Liver (tissue), 9 donors: Measurements from ENCODE around the gene ZCCHC17. TPM values are rescaled to one million over a fixed set of nuclear protein-coding genes. Genes with fewer than 3 reads are reported as not detected.

Source experiments
- DNase-seq: peaks from one replicate; pipeline ENCODE4 v3.0.0-alpha.2; 2017; ENCODE audit warnings: low spot score
- H3K27ac ChIP-seq, 2 donors: one replicate each; pipeline ENCODE4 v1.7.0; 2013; ENCODE audit warnings: inconsistent platforms in 2 of 2, low read length in 2 of 2, control low read depth in 1 of 2, low read depth in 1 of 2, mild to moderate bottlenecking in 1 of 2
- H3K27me3 ChIP-seq, 4 donors: one replicate each; pipeline versions ENCODE4 v1.6.1 to v1.7.0; 2013; ENCODE audit warnings: low read length in 3 of 4, inconsistent platforms in 1 of 4, mild to moderate bottlenecking in 1 of 4, moderate library complexity in 1 of 4; ENCODE audit not compliant: control insufficient read depth in 4 of 4, insufficient read depth in 4 of 4
- H3K36me3 ChIP-seq, 4 donors: one replicate each; pipeline versions ENCODE4 v1.6.1 to v1.7.0; 2013; ENCODE audit warnings: low read length in 3 of 4, mild to moderate bottlenecking in 3 of 4, low read depth in 1 of 4, moderate library complexity in 1 of 4; ENCODE audit not compliant: control insufficient read depth in 4 of 4, insufficient read depth in 3 of 4
- H3K4me1 ChIP-seq, 4 donors: one replicate each; pipeline versions ENCODE4 v1.6.1 to v1.7.0; 2013; ENCODE audit warnings: low read length in 3 of 4, mild to moderate bottlenecking in 3 of 4, moderate library complexity in 1 of 4; ENCODE audit not compliant: control insufficient read depth in 4 of 4, insufficient read depth in 4 of 4
- H3K4me3 ChIP-seq, 3 donors: one replicate each; pipeline versions ENCODE4 v1.6.1 to v1.7.0; 2013; ENCODE audit warnings: low read length in 3 of 3, control low read depth in 1 of 3, low read depth in 1 of 3, mild to moderate bottlenecking in 1 of 3
- H3K9ac ChIP-seq, 2 donors: one replicate each; pipeline ENCODE4 v1.7.0; 2013; ENCODE audit warnings: low read length in 2 of 2, mild to moderate bottlenecking in 2 of 2, moderate library complexity in 2 of 2, control low read depth in 1 of 2, low read depth in 1 of 2
- H3K9me3 ChIP-seq, 4 donors: one replicate each; pipeline versions ENCODE4 v1.6.1 to v1.7.0; 2013; ENCODE audit warnings: low read length in 3 of 4; ENCODE audit not compliant: control insufficient read depth in 4 of 4
- EGR1 ChIP-seq, 2 donors: IDR thresholded peaks; 2 replicates each; pipeline ENCODE4 v1.6.1; 2016 to 2018; ENCODE audit warnings: antibody characterized with exemption in 2 of 2, low read depth in 2 of 2
- FOXA1 ChIP-seq: IDR thresholded peaks from 2 replicates; pipeline ENCODE4 v1.6.1; 2016; ENCODE audit warnings: antibody characterized with exemption
- FOXA2 ChIP-seq: IDR thresholded peaks from 2 replicates; pipeline ENCODE4 v1.6.1; 2016; ENCODE audit warnings: antibody characterized with exemption
- GABPA ChIP-seq, 2 donors: IDR thresholded peaks in 1 of 2; conservative IDR thresholded peaks in 1 of 2; 2 replicates each; pipeline ENCODE4 v1.6.1; 2016; ENCODE audit warnings: antibody characterized with exemption in 2 of 2, mild to moderate bottlenecking in 1 of 2, moderate library complexity in 1 of 2
- HNF4A ChIP-seq, 2 donors: conservative IDR thresholded peaks; 2 replicates each; pipeline ENCODE4 v1.6.1; 2016; ENCODE audit warnings: antibody characterized with exemption in 2 of 2, mild to moderate bottlenecking in 2 of 2
- HNF4G ChIP-seq: IDR thresholded peaks from 2 replicates; pipeline ENCODE4 v1.6.1; 2016; ENCODE audit warnings: antibody characterized with exemption
- JUND ChIP-seq, 2 donors: IDR thresholded peaks; 2 replicates each; pipeline ENCODE4 v1.6.1; 2016; ENCODE audit warnings: antibody characterized with exemption in 2 of 2
- NR2F2 ChIP-seq: IDR thresholded peaks from 2 replicates; pipeline ENCODE4 v1.6.1; 2016; ENCODE audit warnings: antibody characterized with exemption
- RAD21 ChIP-seq, 2 donors: IDR thresholded peaks; 2 replicates each; pipeline ENCODE4 v1.6.1; 2016; ENCODE audit warnings: antibody characterized with exemption in 2 of 2, mild to moderate bottlenecking in 2 of 2
- RXRA ChIP-seq, 2 donors: IDR thresholded peaks; 2 replicates each; pipeline ENCODE4 v1.6.1; 2017 to 2018; ENCODE audit warnings: antibody characterized with exemption in 2 of 2, mild to moderate bottlenecking in 1 of 2
- SP1 ChIP-seq: IDR thresholded peaks from 2 replicates; pipeline ENCODE4 v1.6.1; 2018; ENCODE audit warnings: antibody characterized with exemption, mild to moderate bottlenecking
- TAF1 ChIP-seq: conservative IDR thresholded peaks from 2 replicates; pipeline ENCODE4 v1.6.1; 2016; ENCODE audit warnings: antibody characterized with exemption, mild to moderate bottlenecking
- YY1 ChIP-seq: IDR thresholded peaks from 2 replicates; pipeline ENCODE4 v1.6.1; 2016; ENCODE audit warnings: antibody characterized with exemption, mild to moderate bottlenecking
- WGBS: extraction: QIAGEN DNeasy Blood & Tissue Kit; methylation state at CpG from one replicate; pipeline ENCODE4 v1.1.7; 2013; 5-methylcytosine and 5-hydroxymethylcytosine counted together
- polyA plus RNA-seq, 2 donors: library from polyadenylated mRNA; stranded (reverse) in 1 of 2; unstranded in 1 of 2; fragments of 200-250 nt in 1 of 2; fragments of >200 nt in 1 of 2; fragmentation: Nextera tagmentation in 1 of 2; extraction: Ambion mirVana in 1 of 2; gene quantifications; one replicate each; pipeline versions ENCODE4 v1.2.1 to v1.2.3, GENCODE V29; 2013 to 2015
- total RNA-seq, 2 donors: library from RNA; depleted of rRNA; stranded (reverse); fragments of >200 nt; gene quantifications; one replicate each; pipeline ENCODE4 v1.2.3, GENCODE V29; 2014
- TF ChIP-seq, protein P1 (sequence below): IDR thresholded peaks from 2 replicates; pipeline ENCODE4 v1.6.1; 2016; ENCODE audit warnings: antibody characterized with exemption, mild to moderate bottlenecking
- TF ChIP-seq, protein P2 (sequence below): IDR thresholded peaks from 2 replicates; pipeline ENCODE4 v1.6.1; 2016; ENCODE audit warnings: antibody characterized with exemption
- TF ChIP-seq, protein P3 (sequence below): IDR thresholded peaks from 2 replicates; pipeline ENCODE4 v1.6.1; 2016; ENCODE audit warnings: antibody characterized with exemption
- TF ChIP-seq, protein P4 (sequence below): IDR thresholded peaks from 2 replicates; pipeline ENCODE4 v1.6.1; 2016; ENCODE audit warnings: antibody characterized with exemption
- TF ChIP-seq, protein P5 (sequence below): fragments of 150-350 bp; IDR thresholded peaks from 2 replicates; pipeline ENCODE4 v1.5.1; 2017; ENCODE audit warnings: improper control_type of control experiment, low read depth, low read length; ENCODE audit not compliant: missing input control
- donor health status: healthy.
- donor health status: healthy.
- donor health status: healthy.
- donor health status: healthy.
- donor health status: healthy.

ZCCHC17 gene
- total and polyA plus RNA-seq, 4 donors: 7.4 to 15.1 (median 9.2) TPM

DNA sequence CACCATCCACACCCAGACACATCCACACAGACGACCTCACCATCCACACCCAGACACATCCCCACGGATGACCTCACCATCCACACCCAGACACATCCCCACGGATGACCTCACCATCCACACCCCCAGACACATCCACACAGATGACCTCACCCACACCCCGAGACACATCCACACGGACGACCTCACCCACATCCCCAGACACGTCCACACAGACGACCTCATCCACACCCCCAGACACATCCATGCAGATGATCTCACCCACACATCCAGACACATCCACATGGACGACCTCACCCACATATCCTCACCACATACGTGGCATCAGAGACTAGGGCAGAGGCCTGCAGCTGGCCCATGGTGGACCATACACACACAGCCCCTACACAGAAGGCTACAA lies 90.8 kb downstream of the ZCCHC17 start:
- H3K4me3 ChIP-seq: no peak overlapping the region
- 80% methylated on average over 10 of the region's 10 CpGs for WGBS
- H3K9me3 ChIP-seq: no peaks in the 10 kb centered on the region
- TF ChIP-seq RXRA (IDR thresholded peaks at IDR 0.05): no peak
- TF ChIP-seq GABPA (IDR thresholded peaks at IDR 0.05 in 1 of 2, conservative IDR thresholded peaks at IDR 0.05 in 1 of 2): no peak
- no peak overlapping the region for H3K27ac ChIP-seq
- H3K36me3 ChIP-seq: no peaks in the 10 kb centered on the region
- H3K4me1 ChIP-seq: no peaks in the 10 kb centered on the region
- no peak for DNase-seq
- no peaks in the 10 kb centered on the region for H3K27me3 ChIP-seq
- no peak overlapping the region for H3K9ac ChIP-seq

DNA sequence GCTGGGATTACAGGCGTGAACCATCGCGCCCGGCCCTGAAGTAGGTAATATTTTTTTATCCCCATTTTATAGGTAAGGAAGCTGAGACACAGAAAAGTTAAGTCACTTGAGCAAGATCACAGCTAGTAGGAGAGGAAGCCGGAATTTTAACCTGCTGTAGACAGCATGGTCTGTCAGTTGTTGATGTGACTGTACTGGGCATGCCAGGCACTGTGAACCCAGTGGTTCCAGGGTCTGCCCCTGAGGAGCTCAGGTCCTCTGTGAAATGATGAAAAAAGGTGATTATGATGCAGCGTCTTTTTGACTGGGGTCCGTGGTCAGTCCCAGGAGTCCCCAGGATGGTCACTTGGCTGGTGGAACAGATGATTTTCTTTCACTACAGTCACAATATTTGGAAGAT lies 92.8 kb downstream of the ZCCHC17 start:
- Histone ChIP-seq H3K9me3 (no peaks in the 10 kb centered on the region), H3K27ac (no peak overlapping the region), H3K36me3 (no peaks in the 10 kb centered on the region), H3K4me3 (no peak overlapping the region), H3K27me3 (no peaks in the 10 kb centered on the region), H3K4me1 (peaks cover 0 to 4% (median 1%) of the 10 kb centered on the region in 4 donors), H3K9ac (no peak overlapping the region)
- DNase-seq: no peak
- no peak for TF ChIP-seq TAF1
- no peak for TF ChIP-seq RXRA (IDR thresholded peaks at IDR 0.05)
- TF ChIP-seq NR2F2: no peak
- no peak for TF ChIP-seq RAD21 (IDR thresholded peaks at IDR 0.05)
- TF ChIP-seq GABPA (IDR thresholded peaks at IDR 0.05 in 1 of 2, conservative IDR thresholded peaks at IDR 0.05 in 1 of 2): no peak
- TF ChIP-seq, protein P1, sequence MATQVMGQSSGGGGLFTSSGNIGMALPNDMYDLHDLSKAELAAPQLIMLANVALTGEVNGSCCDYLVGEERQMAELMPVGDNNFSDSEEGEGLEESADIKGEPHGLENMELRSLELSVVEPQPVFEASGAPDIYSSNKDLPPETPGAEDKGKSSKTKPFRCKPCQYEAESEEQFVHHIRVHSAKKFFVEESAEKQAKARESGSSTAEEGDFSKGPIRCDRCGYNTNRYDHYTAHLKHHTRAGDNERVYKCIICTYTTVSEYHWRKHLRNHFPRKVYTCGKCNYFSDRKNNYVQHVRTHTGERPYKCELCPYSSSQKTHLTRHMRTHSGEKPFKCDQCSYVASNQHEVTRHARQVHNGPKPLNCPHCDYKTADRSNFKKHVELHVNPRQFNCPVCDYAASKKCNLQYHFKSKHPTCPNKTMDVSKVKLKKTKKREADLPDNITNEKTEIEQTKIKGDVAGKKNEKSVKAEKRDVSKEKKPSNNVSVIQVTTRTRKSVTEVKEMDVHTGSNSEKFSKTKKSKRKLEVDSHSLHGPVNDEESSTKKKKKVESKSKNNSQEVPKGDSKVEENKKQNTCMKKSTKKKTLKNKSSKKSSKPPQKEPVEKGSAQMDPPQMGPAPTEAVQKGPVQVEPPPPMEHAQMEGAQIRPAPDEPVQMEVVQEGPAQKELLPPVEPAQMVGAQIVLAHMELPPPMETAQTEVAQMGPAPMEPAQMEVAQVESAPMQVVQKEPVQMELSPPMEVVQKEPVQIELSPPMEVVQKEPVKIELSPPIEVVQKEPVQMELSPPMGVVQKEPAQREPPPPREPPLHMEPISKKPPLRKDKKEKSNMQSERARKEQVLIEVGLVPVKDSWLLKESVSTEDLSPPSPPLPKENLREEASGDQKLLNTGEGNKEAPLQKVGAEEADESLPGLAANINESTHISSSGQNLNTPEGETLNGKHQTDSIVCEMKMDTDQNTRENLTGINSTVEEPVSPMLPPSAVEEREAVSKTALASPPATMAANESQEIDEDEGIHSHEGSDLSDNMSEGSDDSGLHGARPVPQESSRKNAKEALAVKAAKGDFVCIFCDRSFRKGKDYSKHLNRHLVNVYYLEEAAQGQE: no peak
- no peak for TF ChIP-seq JUND (IDR thresholded peaks at IDR 0.05)
- TF ChIP-seq, protein P2, sequence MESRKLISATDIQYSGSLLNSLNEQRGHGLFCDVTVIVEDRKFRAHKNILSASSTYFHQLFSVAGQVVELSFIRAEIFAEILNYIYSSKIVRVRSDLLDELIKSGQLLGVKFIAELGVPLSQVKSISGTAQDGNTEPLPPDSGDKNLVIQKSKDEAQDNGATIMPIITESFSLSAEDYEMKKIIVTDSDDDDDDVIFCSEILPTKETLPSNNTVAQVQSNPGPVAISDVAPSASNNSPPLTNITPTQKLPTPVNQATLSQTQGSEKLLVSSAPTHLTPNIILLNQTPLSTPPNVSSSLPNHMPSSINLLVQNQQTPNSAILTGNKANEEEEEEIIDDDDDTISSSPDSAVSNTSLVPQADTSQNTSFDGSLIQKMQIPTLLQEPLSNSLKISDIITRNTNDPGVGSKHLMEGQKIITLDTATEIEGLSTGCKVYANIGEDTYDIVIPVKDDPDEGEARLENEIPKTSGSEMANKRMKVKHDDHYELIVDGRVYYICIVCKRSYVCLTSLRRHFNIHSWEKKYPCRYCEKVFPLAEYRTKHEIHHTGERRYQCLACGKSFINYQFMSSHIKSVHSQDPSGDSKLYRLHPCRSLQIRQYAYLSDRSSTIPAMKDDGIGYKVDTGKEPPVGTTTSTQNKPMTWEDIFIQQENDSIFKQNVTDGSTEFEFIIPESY: no peak
- TF ChIP-seq, protein P3, sequence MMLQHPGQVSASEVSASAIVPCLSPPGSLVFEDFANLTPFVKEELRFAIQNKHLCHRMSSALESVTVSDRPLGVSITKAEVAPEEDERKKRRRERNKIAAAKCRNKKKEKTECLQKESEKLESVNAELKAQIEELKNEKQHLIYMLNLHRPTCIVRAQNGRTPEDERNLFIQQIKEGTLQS: no peak
- no peak for TF ChIP-seq HNF4G
- TF ChIP-seq EGR1 (IDR thresholded peaks at IDR 0.05; ENCODE audit: low read depth in 2 of 2): no peak
- no peak for TF ChIP-seq FOXA2
- TF ChIP-seq FOXA1: no peak
- TF ChIP-seq, protein P4, sequence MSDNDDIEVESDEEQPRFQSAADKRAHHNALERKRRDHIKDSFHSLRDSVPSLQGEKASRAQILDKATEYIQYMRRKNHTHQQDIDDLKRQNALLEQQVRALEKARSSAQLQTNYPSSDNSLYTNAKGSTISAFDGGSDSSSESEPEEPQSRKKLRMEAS: no peak
- no peak for TF ChIP-seq HNF4A (conservative IDR thresholded peaks at IDR 0.05)
- no peak for TF ChIP-seq YY1
- no peak for TF ChIP-seq SP1
- TF ChIP-seq, protein P5, sequence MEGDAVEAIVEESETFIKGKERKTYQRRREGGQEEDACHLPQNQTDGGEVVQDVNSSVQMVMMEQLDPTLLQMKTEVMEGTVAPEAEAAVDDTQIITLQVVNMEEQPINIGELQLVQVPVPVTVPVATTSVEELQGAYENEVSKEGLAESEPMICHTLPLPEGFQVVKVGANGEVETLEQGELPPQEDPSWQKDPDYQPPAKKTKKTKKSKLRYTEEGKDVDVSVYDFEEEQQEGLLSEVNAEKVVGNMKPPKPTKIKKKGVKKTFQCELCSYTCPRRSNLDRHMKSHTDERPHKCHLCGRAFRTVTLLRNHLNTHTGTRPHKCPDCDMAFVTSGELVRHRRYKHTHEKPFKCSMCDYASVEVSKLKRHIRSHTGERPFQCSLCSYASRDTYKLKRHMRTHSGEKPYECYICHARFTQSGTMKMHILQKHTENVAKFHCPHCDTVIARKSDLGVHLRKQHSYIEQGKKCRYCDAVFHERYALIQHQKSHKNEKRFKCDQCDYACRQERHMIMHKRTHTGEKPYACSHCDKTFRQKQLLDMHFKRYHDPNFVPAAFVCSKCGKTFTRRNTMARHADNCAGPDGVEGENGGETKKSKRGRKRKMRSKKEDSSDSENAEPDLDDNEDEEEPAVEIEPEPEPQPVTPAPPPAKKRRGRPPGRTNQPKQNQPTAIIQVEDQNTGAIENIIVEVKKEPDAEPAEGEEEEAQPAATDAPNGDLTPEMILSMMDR: no peak
- 89% methylated on average over 7 of the region's 7 CpGs for WGBS
